HepG2 (cell line): Measurements from ENCODE around the gene RNU6-1. TPM values are rescaled to one million over a fixed set of nuclear protein-coding genes. Genes with fewer than 3 reads are reported as not detected.
A peak's percentile ranks its signal among the peaks of the same experiment; 100 is the strongest.

ENCODE experiments used
- ATAC-seq: fragments of 200-7000 bp; cut with Tn5 transposase; 3 replicates; pipeline ENCODE4 v1.9.1; 2020; ENCODE audit warnings: mild to moderate bottlenecking, moderate library complexity
- BruUV-seq: library from RNA; stranded (reverse); fragments of 400-500 nt; replicated peaks from 2 replicates; lab custom pipeline; 2021; lab: Mats Ljungman, UMichigan
- CTCF ChIA-PET: fragments of 300-600 bp; formaldehyde crosslinking; extraction: SDS; loops from one replicate; lab custom pipeline; 2021; ENCODE audit warnings: low total read pairs, inconsistent platforms, low intra/inter-chr PET ratio; lab: Yijun Ruan, JAX
- POLR2A ChIA-PET: fragments of 350-600 bp; sonication (Branson Sonifier 250); formaldehyde crosslinking; loops from one replicate; lab custom pipeline; 2020; ENCODE audit warnings: antibody characterized with exemption, inconsistent platforms; lab: Yijun Ruan, JAX
- DNase-seq: peaks from one replicate; pipeline ENCODE4 v3.0.0-alpha.2; 2015; ENCODE audit warnings: low spot score
- FAIRE-seq: peaks from 3 replicates; lab custom pipeline; 2011; peaks lifted over from hg19 to GRCh38; lab: Jason Lieb, UNC
- H2AFZ ChIP-seq: one replicate; pipeline ENCODE4 v1.6.1; 2011; ENCODE audit warnings: low read length, inconsistent platforms
- H3K27ac ChIP-seq: fragments of 300-600 bp; 3 replicates; pipeline ENCODE4 v1.8.0; 2011; ENCODE audit warnings: mixed run types, mild to moderate bottlenecking, mixed read lengths, low read length, inconsistent platforms; ENCODE audit not compliant: insufficient read depth; ENCODE audit errors: extremely low read length
- H3K27me3 ChIP-seq, 2 experiments: fragments of 200-600 bp in 1 of 2; 2 replicates in 1 of 2; 3 replicates in 1 of 2; pipeline versions ENCODE4 v1.6.0 to v1.8.0; 2011; ENCODE audit warnings: low read length in 2 of 2, mild to moderate bottlenecking in 2 of 2, moderate library complexity in 2 of 2, inconsistent platforms in 1 of 2; ENCODE audit not compliant: insufficient read depth in 2 of 2, control insufficient read depth in 1 of 2
- H3K36me3 ChIP-seq, 2 experiments: fragments of 200-600 bp in 1 of 2; replicated peaks in 1 of 2; 2 replicates in 1 of 2; 3 replicates in 1 of 2; pipeline versions ENCODE4 v1.5.1 to v1.8.0; 2011; ENCODE audit warnings: low read length in 2 of 2, inconsistent platforms in 1 of 2; ENCODE audit not compliant: insufficient read depth in 2 of 2, control insufficient read depth in 1 of 2
- H3K4me1 ChIP-seq: 2 replicates; pipeline ENCODE4 v1.5.1; 2012; ENCODE audit warnings: low read length, inconsistent platforms; ENCODE audit not compliant: insufficient read depth
- H3K4me2 ChIP-seq: 2 replicates; pipeline ENCODE4 v1.6.0; 2011; ENCODE audit warnings: low read depth, low read length, inconsistent platforms
- H3K4me3 ChIP-seq, 3 experiments: fragments of 200-600 bp in 1 of 3; sonication (generic), shearing (Covaris generic) in 1 of 3; replicated peaks in 1 of 3; 2 replicates each; pipeline ENCODE4 v1.5.1; 2011 to 2016; ENCODE audit warnings: low read length in 3 of 3, inconsistent platforms in 2 of 3, low read depth in 2 of 3, mild to moderate bottlenecking in 2 of 3, control low read depth in 1 of 3, mixed read lengths in 1 of 3; ENCODE audit not compliant: insufficient read depth in 1 of 3
- H3K79me2 ChIP-seq: one replicate; pipeline ENCODE4 v1.6.1; 2011; ENCODE audit warnings: low read length, inconsistent platforms; ENCODE audit not compliant: insufficient read depth
- H3K9ac ChIP-seq: 2 replicates; pipeline ENCODE4 v1.6.0; 2011; ENCODE audit warnings: mild to moderate bottlenecking, low read depth, low read length, inconsistent platforms; ENCODE audit not compliant: insufficient read depth
- H3K9me3 ChIP-seq: 2 replicates; pipeline ENCODE4 v1.5.1; 2012; ENCODE audit warnings: mild to moderate bottlenecking, low read length
- H4K20me1 ChIP-seq: 2 replicates; pipeline ENCODE4 v1.6.0; 2011; ENCODE audit warnings: inconsistent platforms, mild to moderate bottlenecking, low read length, moderate library complexity; ENCODE audit not compliant: insufficient read depth
- ARID2 ChIP-seq: sonication (generic); formaldehyde crosslinking; IDR thresholded peaks from 2 replicates; pipeline ENCODE4 v1.8.1; 2022; ENCODE audit warnings: mild to moderate bottlenecking, missing genetic modification reagents, borderline replicate concordance
- ARID5B ChIP-seq: IDR thresholded peaks from 2 replicates; pipeline ENCODE4 v1.4.0; 2020; ENCODE audit warnings: mild to moderate bottlenecking, missing genetic modification reagents
- CBX5 ChIP-seq: sonication (generic); formaldehyde crosslinking; IDR thresholded peaks from 2 replicates; pipeline ENCODE4 v1.4.0; 2020; ENCODE audit warnings: missing genetic modification reagents, borderline replicate concordance
- MAF1 ChIP-seq: sonication (generic); formaldehyde crosslinking; IDR thresholded peaks from 2 replicates; pipeline ENCODE4 v1.5.0; 2020; ENCODE audit warnings: missing genetic modification reagents, borderline replicate concordance
- NFATC3 ChIP-seq: sonication (generic); formaldehyde crosslinking; IDR thresholded peaks from 2 replicates; pipeline ENCODE4 v1.5.1; 2020; ENCODE audit warnings: mild to moderate bottlenecking, missing genetic modification reagents
- RARA ChIP-seq: IDR thresholded peaks from 2 replicates; pipeline ENCODE4 v1.6.1; 2016; ENCODE audit warnings: missing genetic modification reagents, missing compliant biosample characterization
- SAFB2 ChIP-seq: sonication (generic); formaldehyde crosslinking; IDR thresholded peaks from 2 replicates; pipeline ENCODE4 v1.5.1; 2020; ENCODE audit warnings: missing genetic modification reagents, low read depth, mild to moderate bottlenecking, borderline replicate concordance
- SMAD1 ChIP-seq: sonication (generic); formaldehyde crosslinking; IDR thresholded peaks from 2 replicates; pipeline ENCODE4 v1.4.0; 2020; ENCODE audit warnings: missing genetic modification reagents, low read depth, mild to moderate bottlenecking, borderline replicate concordance
- SOX5 ChIP-seq: IDR thresholded peaks from 2 replicates; pipeline ENCODE4 v1.6.1; 2016; ENCODE audit warnings: borderline replicate concordance
- TAF15 ChIP-seq: fragments of 200-400 bp; formaldehyde crosslinking; IDR thresholded peaks from one replicate; pipeline ENCODE4 v1.6.1; 2018; ENCODE audit warnings: mild to moderate bottlenecking, low read depth, low read length; ENCODE audit not compliant: poor library complexity, severe bottlenecking
- ZBTB46 ChIP-seq: sonication (generic); formaldehyde crosslinking; IDR thresholded peaks from 2 replicates; pipeline ENCODE4 v1.4.0; 2020; ENCODE audit warnings: mild to moderate bottlenecking, missing genetic modification reagents, borderline replicate concordance
- ZNF263 ChIP-seq: sonication (generic); formaldehyde crosslinking; IDR thresholded peaks from 2 replicates; pipeline ENCODE4 v1.4.0; 2020; ENCODE audit warnings: missing genetic modification reagents
- ZNF563 ChIP-seq: sonication (generic); formaldehyde crosslinking; IDR thresholded peaks from 2 replicates; pipeline ENCODE4 v1.8.0; 2022; ENCODE audit warnings: mild to moderate bottlenecking, moderate library complexity, missing genetic modification reagents
- ZNF780A ChIP-seq: sonication (generic); formaldehyde crosslinking; IDR thresholded peaks from 2 replicates; pipeline ENCODE4 v1.8.0; 2022; ENCODE audit warnings: mild to moderate bottlenecking, missing genetic modification reagents, moderate library complexity
- ZNF841 ChIP-seq: sonication (generic); formaldehyde crosslinking; IDR thresholded peaks from 2 replicates; pipeline ENCODE4 v1.8.1; 2023; ENCODE audit warnings: missing genetic modification reagents, borderline replicate concordance
- ZNF850 ChIP-seq: sonication (generic); formaldehyde crosslinking; conservative IDR thresholded peaks from 2 replicates; pipeline ENCODE4 v1.9.0; 2021; ENCODE audit warnings: mild to moderate bottlenecking, missing genetic modification reagents
- WGBS: methylation state at CpG from one replicate; pipeline ENCODE4 v1.1.6; 2017; ENCODE audit warnings: low lambda C conversion rate; 5-methylcytosine and 5-hydroxymethylcytosine counted together
- in situ Hi-C: cut with HindIII; loops from 2 replicates; pipeline ENCODE4 v1.10.0; 2017; ENCODE audit warnings: low pct_unique_long_range_greater_than_20kb; ENCODE audit not compliant: extremely low pct_ligation_motif_present
- intact Hi-C: fragments of 100-400 bp; cut with micrococcal nuclease; formaldehyde crosslinking; loops from one replicate; pipeline ENCODE4 v1.10.0; 2022; ENCODE audit not compliant: unreplicated experiment
- polyA plus RNA-seq, 8 experiments: library from polyadenylated mRNA; depleted of rRNA in 3 of 8; stranded (reverse) in 7 of 8; unstranded in 1 of 8; fragments of >200 nt; fragmentation: Illumina TruSeq in 4 of 8; extraction: Trizol in 4 of 8; gene quantifications; 2 replicates each; pipeline versions ENCODE4 v1.2.1 to v1.2.3, GENCODE V29; 2011 to 2016; ENCODE audit warnings: low read depth in 4 of 8, missing spikeins in 1 of 8, mixed read lengths in 1 of 8; ENCODE audit not compliant: insufficient read depth in 1 of 8
- total RNA-seq, 5 experiments: library from RNA; depleted of rRNA; stranded (reverse); fragments of >200 nt; fragmentation: Illumina TruSeq; extraction: Trizol; gene quantifications; 2 replicates each; pipeline ENCODE4 v1.2.3, GENCODE V29; 2016; ENCODE audit warnings: low read depth in 1 of 5
- TF ChIP-seq, protein P1 (sequence below): sonication (generic); formaldehyde crosslinking; IDR thresholded peaks from 2 replicates; pipeline ENCODE4 v1.4.0; 2020; ENCODE audit warnings: missing genetic modification reagents, mild to moderate bottlenecking, borderline replicate concordance

Gene RNU6-1
- total and polyA plus RNA-seq, 2 of the 13 experiments (the other 11 are each of a cell fraction or from before 2014, with no cell fraction given) = under 0.01 TPM; not detected in 1

DNA sequence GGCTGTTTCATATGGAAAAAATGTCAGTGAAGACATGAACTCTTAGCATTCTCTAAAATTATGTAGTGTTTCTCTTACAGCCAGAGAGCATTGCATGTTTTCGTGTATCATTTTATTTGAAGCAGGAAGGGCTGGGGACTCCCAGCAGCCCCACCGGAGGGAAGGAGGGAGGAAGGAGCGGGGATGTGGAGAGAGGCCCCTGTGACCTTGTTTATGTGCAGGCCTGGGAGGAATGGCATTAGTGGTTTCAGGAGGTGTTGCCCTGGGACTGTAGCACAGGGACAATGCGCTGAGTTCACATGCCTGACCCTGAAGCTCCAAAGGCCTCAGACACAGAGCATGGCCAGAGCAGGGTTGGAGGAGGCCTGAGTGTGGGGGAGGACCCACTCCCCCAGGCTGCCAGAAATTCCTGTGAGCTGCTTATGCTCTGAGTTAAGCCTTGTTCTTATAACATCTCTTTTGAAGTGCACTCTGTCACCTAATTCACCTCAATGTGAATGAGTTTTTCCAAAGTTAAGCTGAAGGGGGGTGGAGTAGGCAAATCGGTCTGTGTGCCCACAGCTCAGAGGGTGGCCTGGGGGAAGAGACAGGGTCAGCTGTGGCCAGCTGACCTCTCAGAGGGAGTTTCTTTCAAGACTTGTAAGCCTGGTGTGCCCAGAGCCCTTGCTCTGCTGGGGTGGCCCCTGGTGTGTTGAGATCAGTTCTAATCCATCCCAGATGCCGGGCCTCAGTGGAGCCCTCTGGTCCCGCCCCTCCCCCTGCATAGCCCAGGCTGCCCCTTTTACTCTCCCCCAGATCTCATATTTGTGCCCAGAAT is 3.9 kb upstream of the RNU6-1 start:
- Histone ChIP-seq H3K9me3 (no peaks in the 10 kb centered on the region), H3K36me3 (no peaks in the 10 kb centered on the region), H3K79me2 (no peaks in the 10 kb centered on the region), H3K4me1 (peaks cover 51% of the 10 kb centered on the region), H2AFZ (peak overlapping the region; percentile 90), H3K4me2 (peak overlapping the region; percentile 79), H3K27me3 (no peaks in the 10 kb centered on the region; a peak in 1 of 5 replicates), H3K9ac (peak overlapping the region; percentile 58), H3K27ac (peak overlapping the region; percentile 76), H3K4me3 (peak overlapping the region; percentile 47 to 69 (median 56)), H4K20me1 (no peaks in the 10 kb centered on the region)
- in situ Hi-C loops = no loop called here
- intact Hi-C loops = loop anchor here (5.0 kb wide), 1 partner anchor 209 kb away; the partner anchor contains the start of gene PIAS1
- CTCF ChIA-PET = no interaction called here
- DNase-seq = peak; percentile 87
- no TSS peak for BruUV-seq
- 14% methylated on average over 7 of the region's 7 CpGs for WGBS
- POLR2A ChIA-PET = interaction anchor here (0.7 to 1.8 kb wide), 8 partner anchors 7 to 210 kb away, joined by 3 to 8 read pairs (median 4); partner anchors contain the start of gene PIAS1
- FAIRE-seq = peak; percentile 81
- peak; percentile 81 for ATAC-seq
- TF ChIP-seq RARA (peak; percentile 83), ARID5B (CRISPR knock-in tag) (peak; percentile 86), NFATC3 (CRISPR knock-in tag) (no peak), ZNF263 (peak; percentile 89), ZNF850 (CRISPR knock-in tag) (no peak), ZNF563 (CRISPR knock-in tag) (no peak), SOX5 (peak; percentile 94), SMAD1 (CRISPR knock-in tag) (no peak), MAF1 (CRISPR knock-in tag) (no peak), TAF15 (no peak), ARID2 (no peak), ZNF780A (CRISPR knock-in tag) (no peak), ZNF841 (CRISPR knock-in tag) (no peak), ZBTB46 (CRISPR knock-in tag) (no peak), CBX5 (no peak), SAFB2 (CRISPR knock-in tag) (no peak)
- TF ChIP-seq, protein P1, sequence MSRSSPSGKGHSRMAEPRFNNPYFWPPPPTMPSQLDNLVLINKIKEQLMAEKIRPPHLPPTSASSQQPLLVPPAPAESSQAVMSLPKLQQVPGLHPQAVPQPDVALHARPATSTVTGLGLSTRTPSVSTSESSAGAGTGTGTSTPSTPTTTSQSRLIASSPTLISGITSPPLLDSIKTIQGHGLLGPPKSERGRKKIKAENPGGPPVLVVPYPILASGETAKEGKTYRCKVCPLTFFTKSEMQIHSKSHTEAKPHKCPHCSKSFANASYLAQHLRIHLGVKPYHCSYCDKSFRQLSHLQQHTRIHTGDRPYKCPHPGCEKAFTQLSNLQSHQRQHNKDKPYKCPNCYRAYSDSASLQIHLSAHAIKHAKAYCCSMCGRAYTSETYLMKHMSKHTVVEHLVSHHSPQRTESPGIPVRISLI (CRISPR knock-in tag) = no peak
